Memory B cell (primary cell): Measurements from ENCODE around the gene CPSF7.
A peak's percentile ranks its signal among the peaks of the same experiment; 100 is the strongest.
"Not testable (repeated sequence)": the region's sequence is repeated elsewhere in the genome, so short reads cannot be mapped to it uniquely, and the experiment has no call there.

Experiments used
- ATAC-seq: fragments of 150-1000 bp; cut with Tn5 transposase; 2 replicates; pipeline ENCODE4 v1.10.0; 2021; ENCODE audit warnings: low read depth, mild to moderate bottlenecking, moderate library complexity
- DNase-seq, 2 donors: peaks; one replicate each; pipeline ENCODE4 v3.0.0; 2022; ENCODE audit warnings: low spot score in 2 of 2
- H3K27ac Mint-ChIP-seq: one replicate; pipeline ENCODE4 v1.8.0; 2022; ENCODE audit warnings: mild to moderate bottlenecking, moderate library complexity, mixed read lengths
- H3K27me3 Mint-ChIP-seq: one replicate; pipeline ENCODE4 v1.8.0; 2022; ENCODE audit warnings: mixed read lengths
- H3K36me3 Mint-ChIP-seq: one replicate; pipeline ENCODE4 v1.8.0; 2022; ENCODE audit warnings: mild to moderate bottlenecking, mixed read lengths
- H3K4me1 Mint-ChIP-seq: one replicate; pipeline ENCODE4 v1.8.0; 2022; ENCODE audit warnings: mixed read lengths
- H3K4me3 Mint-ChIP-seq: one replicate; pipeline ENCODE4 v1.8.0; 2022; ENCODE audit warnings: mild to moderate bottlenecking, moderate library complexity, mixed read lengths
- H3K9me3 Mint-ChIP-seq: one replicate; pipeline ENCODE4 v1.8.0; 2022; ENCODE audit warnings: mixed read lengths

CPSF7 gene

DNA sequence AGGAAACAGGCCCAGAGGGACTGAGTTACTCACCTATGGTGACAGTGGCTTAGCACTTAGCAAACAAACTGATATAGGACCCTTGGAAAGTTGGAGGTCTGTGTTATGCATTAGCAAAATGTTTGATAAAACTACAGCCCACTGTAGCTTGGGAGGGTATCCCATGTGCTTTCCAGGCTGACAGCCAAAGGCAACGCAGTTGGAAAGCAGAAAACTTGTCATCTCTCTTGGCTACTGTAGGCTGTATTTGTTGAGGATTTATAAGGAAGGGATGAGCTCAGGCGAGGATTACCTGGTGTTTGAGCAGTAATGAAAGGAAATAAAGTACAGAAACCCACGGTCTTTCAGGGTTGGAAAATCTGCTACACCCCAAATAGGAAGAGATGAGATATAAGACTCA lies 23.9 kb upstream of the CPSF7 start:
- Mint-ChIP-seq H3K27me3 (no peaks in the 10 kb centered on the region), H3K4me3 (no peak overlapping the region), H3K9me3 (no peaks in the 10 kb centered on the region), H3K4me1 (peaks cover 5% of the 10 kb centered on the region), H3K27ac (no peak overlapping the region), H3K36me3 (peaks cover 27% of the 10 kb centered on the region)
- no peak for ATAC-seq
- DNase-seq: no peak

- H3K4me1 Mint-ChIP-seq: peaks cover 5% of the 10 kb centered on the region
- no peak overlapping the region for H3K4me3 Mint-ChIP-seq
- no peak overlapping the region for H3K27ac Mint-ChIP-seq
- no peaks in the 10 kb centered on the region for H3K27me3 Mint-ChIP-seq
- H3K36me3 Mint-ChIP-seq: peaks cover 31% of the 10 kb centered on the region
- no peaks in the 10 kb centered on the region for H3K9me3 Mint-ChIP-seq
- ATAC-seq (no peak), DNase-seq (no peak)
Observed at GRCh38 chr11:61452825-61453224, 23.1 kb upstream of the CPSF7 start.

DNA sequence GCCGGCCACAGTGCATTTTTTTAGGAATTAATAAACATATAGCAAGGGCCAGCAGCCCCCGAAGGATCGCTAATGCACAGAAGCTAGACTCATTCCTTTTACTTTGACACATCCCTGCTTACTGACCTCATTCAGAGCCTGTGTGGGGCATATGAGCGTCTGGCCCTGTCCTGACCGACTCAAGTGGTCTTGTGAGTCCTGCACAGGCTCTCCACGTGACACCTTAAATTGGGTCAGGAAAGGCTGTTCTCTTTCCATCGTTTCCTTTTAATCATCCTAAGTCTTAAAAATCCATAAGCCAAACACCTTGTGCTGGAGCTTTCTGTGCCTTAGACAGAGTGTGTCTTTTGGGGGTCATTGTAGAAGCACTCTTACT lies 18.8 kb upstream of the CPSF7 start:
- H3K4me3 Mint-ChIP-seq: no peak overlapping the region
- no peaks in the 10 kb centered on the region for H3K9me3 Mint-ChIP-seq
- DNase-seq (no peak), ATAC-seq (no peak)
- peak overlapping the region; percentile 73 for H3K27ac Mint-ChIP-seq
- peaks cover 20% of the 10 kb centered on the region for H3K36me3 Mint-ChIP-seq
- no peaks in the 10 kb centered on the region for H3K27me3 Mint-ChIP-seq
- peaks cover 4% of the 10 kb centered on the region for H3K4me1 Mint-ChIP-seq

DNA sequence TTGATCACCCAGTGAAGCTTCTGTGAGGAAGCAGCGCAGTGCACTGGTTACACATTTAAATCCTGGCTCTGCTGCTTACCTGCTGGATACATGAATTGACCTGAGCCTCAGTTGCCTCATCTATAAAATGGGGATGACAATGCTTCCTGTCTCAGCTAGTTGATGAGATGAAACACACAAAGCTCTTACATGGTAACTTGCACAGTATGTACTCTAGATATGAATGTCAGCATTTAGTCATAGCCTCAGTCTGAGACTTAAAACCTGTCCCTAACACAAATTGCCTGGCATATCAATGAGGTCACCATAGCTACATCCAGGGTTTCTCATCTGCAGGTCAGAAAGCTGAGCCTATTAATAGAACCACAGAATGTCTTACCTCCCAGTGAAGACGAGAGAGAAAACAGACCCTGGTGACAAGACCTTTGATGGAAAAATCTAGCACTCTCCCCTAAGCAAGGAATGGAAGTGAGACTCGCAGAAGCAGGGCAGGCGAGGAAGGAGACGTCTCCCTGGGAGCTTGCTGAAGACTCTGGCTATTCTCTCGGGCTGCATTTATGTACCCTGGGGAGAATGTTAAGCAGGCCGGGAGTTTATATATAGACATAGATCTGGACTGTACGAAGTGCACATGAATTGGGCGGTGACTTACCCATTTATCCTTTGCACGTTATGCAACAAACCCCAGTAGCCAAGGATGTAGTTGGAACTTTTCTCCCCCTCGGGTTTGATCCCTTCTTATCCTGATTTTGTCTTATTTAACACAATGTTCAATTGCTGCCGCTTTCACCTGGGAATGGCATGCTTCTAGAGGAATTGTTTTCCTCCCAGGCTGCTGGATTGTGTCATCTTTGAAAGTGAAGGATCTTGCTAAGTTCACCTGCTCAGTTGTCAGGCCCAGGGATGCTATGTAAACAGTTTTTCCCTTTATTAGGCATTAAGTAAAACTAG lies 18.1 kb upstream of the CPSF7 start:
- no peak overlapping the region for H3K4me3 Mint-ChIP-seq
- peaks cover 10% of the 10 kb centered on the region for H3K4me1 Mint-ChIP-seq
- peaks cover 25% of the 10 kb centered on the region for H3K36me3 Mint-ChIP-seq

GRCh38 chr11:61446211-61446651 lies 16.5 kb upstream of the CPSF7 start:
- DNase-seq: peak; percentile 48 to 62
- Mint-ChIP-seq H3K4me1 (peaks cover 10% of the 10 kb centered on the region), H3K4me3 (no peak overlapping the region), H3K27me3 (no peaks in the 10 kb centered on the region), H3K27ac (no peak overlapping the region), H3K36me3 (peaks cover 26% of the 10 kb centered on the region), H3K9me3 (no peaks in the 10 kb centered on the region)
- ATAC-seq: peak; percentile 91

More for the DNA sequence above, 18.1 kb upstream of the CPSF7 start:
- no peak for DNase-seq
- ATAC-seq: no peak
- Mint-ChIP-seq H3K27ac (peak overlapping the region; percentile 14), H3K9me3 (no peaks in the 10 kb centered on the region), H3K27me3 (no peaks in the 10 kb centered on the region)

GRCh38 chr11:61445516-61445915 lies 15.7 kb upstream of the CPSF7 start:
- no peaks in the 10 kb centered on the region for H3K9me3 Mint-ChIP-seq
- H3K36me3 Mint-ChIP-seq: peaks cover 26% of the 10 kb centered on the region
- peaks cover 10% of the 10 kb centered on the region for H3K4me1 Mint-ChIP-seq
- H3K27ac Mint-ChIP-seq: peak overlapping the region; percentile 35
- no peak for ATAC-seq
- H3K4me3 Mint-ChIP-seq: no peak overlapping the region
- H3K27me3 Mint-ChIP-seq: no peaks in the 10 kb centered on the region
- DNase-seq: no peak

DNA sequence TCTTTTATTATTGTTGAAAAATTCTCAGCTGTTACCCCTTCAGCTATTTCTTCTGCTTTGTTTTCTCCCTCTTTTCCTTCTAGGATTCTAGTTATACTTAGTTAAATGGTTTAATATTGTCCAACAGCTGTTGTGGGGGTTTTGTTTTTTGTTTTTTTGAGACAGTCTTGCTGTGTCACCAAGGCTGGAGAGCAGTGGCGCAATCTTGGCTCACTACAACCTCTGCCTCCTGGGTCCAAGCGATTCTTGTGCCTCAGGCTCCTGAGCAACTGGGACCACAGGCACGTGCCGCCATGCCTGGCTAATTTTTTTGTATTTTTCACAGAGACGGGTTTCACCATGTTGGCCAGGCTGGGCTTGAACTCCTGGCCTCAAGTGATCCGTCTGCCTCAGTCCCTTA lies 12.8 kb upstream of the CPSF7 start:
- Mint-ChIP-seq H3K27me3 (no peaks in the 10 kb centered on the region), H3K27ac (peak overlapping the region; percentile 74), H3K36me3 (peaks cover 31% of the 10 kb centered on the region), H3K4me3 (no peak overlapping the region), H3K9me3 (no peaks in the 10 kb centered on the region), H3K4me1 (peaks cover 13% of the 10 kb centered on the region)
- no peak for ATAC-seq
- DNase-seq: no peak

GRCh38 chr11:61439615-61440014 lies 9.8 kb upstream of the CPSF7 start:
- H3K4me1 Mint-ChIP-seq: peaks cover 23% of the 10 kb centered on the region
- peaks cover 43% of the 10 kb centered on the region for H3K36me3 Mint-ChIP-seq
- no peak overlapping the region for H3K4me3 Mint-ChIP-seq

DNA sequence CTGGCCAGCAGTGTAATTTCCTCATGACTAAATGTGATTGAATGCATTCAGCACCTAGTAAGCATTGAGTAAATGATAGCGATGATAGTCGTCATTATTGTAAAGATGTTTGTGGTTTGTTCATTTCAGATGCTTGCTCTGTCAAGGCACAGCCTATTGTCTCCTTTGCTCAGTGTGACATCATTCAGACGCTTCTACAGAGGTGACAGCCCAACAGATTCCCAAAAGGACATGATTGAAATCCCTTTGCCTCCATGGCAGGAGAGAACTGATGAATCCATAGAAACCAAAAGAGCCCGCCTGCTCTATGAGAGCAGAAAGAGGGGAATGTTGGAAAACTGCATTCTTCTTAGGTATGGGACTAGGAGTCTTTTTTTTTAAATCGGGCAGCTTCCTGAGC lies 7.7 kb upstream of the CPSF7 start:
- H3K36me3 Mint-ChIP-seq: peaks cover 36% of the 10 kb centered on the region
- H3K27me3 Mint-ChIP-seq: no peaks in the 10 kb centered on the region
- no peaks in the 10 kb centered on the region for H3K9me3 Mint-ChIP-seq
- peaks cover 21% of the 10 kb centered on the region for H3K4me1 Mint-ChIP-seq
- no peak for DNase-seq
- H3K4me3 Mint-ChIP-seq: no peak overlapping the region
- ATAC-seq: no peak
- no peak overlapping the region for H3K27ac Mint-ChIP-seq

More at GRCh38 chr11:61439615-61440014, 9.8 kb upstream of the CPSF7 start:
- no peaks in the 10 kb centered on the region for H3K27me3 Mint-ChIP-seq
- ATAC-seq: no peak
- DNase-seq: no peak
- no peaks in the 10 kb centered on the region for H3K9me3 Mint-ChIP-seq
- H3K27ac Mint-ChIP-seq: no peak overlapping the region

DNA sequence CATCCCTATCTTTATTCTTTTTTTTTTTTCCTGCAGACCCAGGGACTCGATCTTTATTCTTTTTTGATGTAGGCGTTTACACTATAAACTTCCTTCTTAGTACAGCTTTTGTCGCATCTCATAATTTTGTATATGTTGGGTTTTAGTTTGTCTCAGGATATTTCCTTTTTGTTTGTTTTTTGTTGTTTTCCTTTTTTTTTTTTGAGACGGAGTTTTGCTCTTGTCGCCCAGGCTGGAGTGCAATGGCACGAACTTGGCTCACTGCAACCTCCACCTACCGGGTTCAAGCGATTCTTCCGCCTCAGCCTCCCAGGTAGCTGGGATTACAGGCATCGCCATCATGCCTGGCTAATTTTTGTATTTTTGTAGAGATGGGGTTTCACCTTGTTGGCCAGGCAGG lies 1.1 kb upstream of the CPSF7 start:
- not testable (repeated sequence) for ATAC-seq, DNase-seq, H3K9me3 Mint-ChIP-seq, H3K27me3 Mint-ChIP-seq
- Mint-ChIP-seq H3K4me3 (peak overlapping the region; percentile 93), H3K36me3 (peaks cover 19% of the 10 kb centered on the region), H3K4me1 (peaks cover 26% of the 10 kb centered on the region), H3K27ac (peak overlapping the region; percentile 97)

DNA sequence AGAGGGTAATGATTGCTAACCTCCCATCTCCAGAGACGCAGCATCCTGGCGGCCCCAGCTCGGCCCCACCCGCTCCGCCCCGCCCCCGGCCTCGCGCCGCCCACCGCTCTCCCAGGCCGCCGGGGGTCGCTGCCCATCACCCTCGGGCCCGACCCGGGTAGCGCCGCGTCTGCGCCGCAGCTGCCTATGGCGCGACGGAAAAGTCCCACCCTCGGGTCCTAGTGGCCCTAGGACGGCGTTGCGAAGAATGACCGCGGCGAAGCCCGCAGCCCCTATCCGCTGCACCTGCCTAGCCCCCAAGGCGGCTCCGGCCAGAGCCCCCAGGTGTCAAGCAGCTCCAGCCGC lies 457 bp downstream of the CPSF7 start:
- Mint-ChIP-seq H3K9me3 (no peaks in the 10 kb centered on the region), H3K27me3 (no peaks in the 10 kb centered on the region), H3K36me3 (peaks cover 18% of the 10 kb centered on the region), H3K4me3 (peak overlapping the region; percentile 93), H3K27ac (peak overlapping the region; percentile 97), H3K4me1 (peaks cover 24% of the 10 kb centered on the region)
- DNase-seq: peak in 1 of 2 donors; percentile 79
- ATAC-seq: peak; percentile 58

GRCh38 chr11:61425367-61426131 lies 4.2 kb downstream of the CPSF7 start:
- no peak for ATAC-seq
- H3K9me3 Mint-ChIP-seq: no peaks in the 10 kb centered on the region
- H3K27me3 Mint-ChIP-seq: no peaks in the 10 kb centered on the region
- peaks cover 18% of the 10 kb centered on the region for H3K4me1 Mint-ChIP-seq
- DNase-seq: no peak
- H3K4me3 Mint-ChIP-seq: no peak overlapping the region
- peak overlapping the region; percentile 70 for H3K27ac Mint-ChIP-seq
- H3K36me3 Mint-ChIP-seq: peaks cover 24% of the 10 kb centered on the region

GRCh38 chr11:61422226-61422625 lies 7.5 kb downstream of the CPSF7 start:
- Mint-ChIP-seq H3K36me3 (peaks cover 33% of the 10 kb centered on the region), H3K4me1 (peaks cover 18% of the 10 kb centered on the region), H3K9me3 (no peaks in the 10 kb centered on the region), H3K27ac (no peak overlapping the region), H3K27me3 (no peaks in the 10 kb centered on the region), H3K4me3 (no peak overlapping the region)
- DNase-seq: no peak
- ATAC-seq: no peak

- Mint-ChIP-seq H3K27me3 (no peaks in the 10 kb centered on the region), H3K36me3 (peaks cover 36% of the 10 kb centered on the region)
Observed at GRCh38 chr11:61418136-61418535, 11.6 kb downstream of the CPSF7 start.

More at GRCh38 chr11:61418136-61418535, 11.6 kb downstream of the CPSF7 start:
- Mint-ChIP-seq H3K4me1 (peaks cover 10% of the 10 kb centered on the region), H3K4me3 (no peak overlapping the region), H3K9me3 (no peaks in the 10 kb centered on the region), H3K27ac (peak overlapping the region; percentile 57)
- DNase-seq (no peak), ATAC-seq (no peak)
